Measurements from ENCODE around the gene ATG9B.

The ATG9B gene

GRCh38 chr7:150997817-150998216 lies 26.5 kb downstream of the ATG9B start:
- no peak for DNase-seq

DNA sequence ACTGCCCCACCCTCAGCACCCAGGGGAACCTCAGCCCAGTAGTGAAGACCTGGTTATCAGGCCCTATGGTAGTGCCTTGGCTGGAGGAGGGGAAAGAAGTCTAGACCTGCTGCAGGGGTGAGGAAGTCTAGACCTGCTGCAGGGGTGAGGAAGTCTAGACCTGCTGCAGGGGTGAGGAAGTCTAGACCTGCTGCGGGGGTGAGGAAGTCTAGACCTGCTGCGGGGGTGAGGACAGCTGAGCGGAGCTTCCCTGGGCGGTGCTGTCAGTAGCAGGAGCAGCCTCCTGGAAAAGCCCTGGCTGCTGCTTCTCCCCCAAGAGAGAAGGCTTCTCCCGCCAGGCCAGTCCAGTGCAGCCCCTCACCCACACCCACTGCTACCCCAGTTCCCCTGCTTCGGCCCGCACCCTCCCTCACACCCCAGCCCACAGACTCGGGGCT lies 27.2 kb downstream of the ATG9B start:
- DNase-seq, result no peak

DNA sequence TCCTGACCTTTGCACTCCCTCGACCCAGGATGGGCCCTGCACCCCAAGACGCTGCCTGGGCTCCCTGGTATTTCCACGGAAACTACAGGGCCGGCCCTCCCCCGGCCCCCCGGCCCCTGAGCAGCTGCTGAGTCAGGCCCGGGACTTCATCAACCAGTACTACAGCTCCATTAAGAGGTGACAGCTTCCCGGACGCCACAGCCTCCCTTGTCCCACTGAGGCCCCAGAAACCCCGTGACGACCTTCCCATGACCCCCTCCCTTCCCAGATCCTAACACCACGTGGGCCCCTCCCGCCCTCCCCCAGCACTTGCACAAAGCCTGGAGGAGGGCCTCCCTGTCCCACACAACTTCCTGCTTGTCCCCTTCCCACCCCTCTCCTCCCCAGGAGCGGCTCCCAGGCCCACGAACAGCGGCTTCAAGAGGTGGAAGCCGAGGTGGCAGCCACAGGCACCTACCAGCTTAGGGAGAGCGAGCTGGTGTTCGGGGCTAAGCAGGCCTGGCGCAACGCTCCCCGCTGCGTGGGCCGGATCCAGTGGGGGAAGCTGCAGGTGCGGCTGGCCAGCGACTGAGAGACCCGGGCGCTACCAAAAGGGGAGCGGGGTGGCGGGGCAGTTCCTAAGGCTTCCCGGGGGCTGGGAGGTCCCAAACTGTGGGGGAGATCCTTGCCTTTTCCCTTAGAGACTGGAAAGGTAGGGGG lies 27.8 kb downstream of the ATG9B start:
- DNase-seq, result no peak

DNA sequence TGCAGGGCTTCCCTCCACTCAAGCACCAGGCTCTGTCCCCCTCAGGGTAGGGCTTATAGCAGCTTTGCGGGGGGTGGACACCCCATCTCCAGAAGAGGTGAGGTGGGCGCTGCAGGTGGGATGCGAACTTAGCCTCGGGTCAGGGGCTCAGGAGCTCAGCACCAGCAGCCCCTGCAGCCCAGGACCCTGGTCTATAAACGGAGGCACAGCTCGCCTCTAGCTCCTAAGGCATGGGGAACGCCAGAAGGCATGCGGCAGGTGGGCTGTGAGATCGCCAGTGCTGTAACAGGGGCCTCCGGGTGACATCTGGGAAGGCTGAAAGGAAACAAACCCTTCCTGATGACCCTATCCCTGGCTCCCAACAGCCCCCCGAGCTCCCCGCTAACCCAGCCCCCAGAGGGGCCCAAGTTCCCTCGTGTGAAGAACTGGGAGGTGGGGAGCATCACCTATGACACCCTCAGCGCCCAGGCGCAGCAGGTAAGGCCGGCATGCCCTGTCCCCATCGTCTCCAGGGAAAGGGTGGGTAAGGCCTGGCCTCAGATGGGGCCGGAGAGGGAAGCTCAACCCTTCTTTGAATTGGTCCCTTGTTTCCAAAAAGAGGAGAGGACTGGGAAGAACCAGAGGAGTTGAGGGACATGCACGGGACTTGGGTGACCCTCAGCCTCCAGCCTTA lies 29.3 kb downstream of the ATG9B start:
- DNase-seq, result no peak

GRCh38 chr7:150994141-150994837 lies 30.0 kb downstream of the ATG9B start:
- no peak for DNase-seq

GRCh38 chr7:150993511-150993910 lies 30.8 kb downstream of the ATG9B start:
- DNase-seq, result no peak

GRCh38 chr7:150992833-150993302 lies 31.4 kb downstream of the ATG9B start:
- DNase-seq, result no peak

- no peak for DNase-seq
These were observed 32.1 kb downstream of the ATG9B start for GRCh38 chr7:150992051-150992640.

GRCh38 chr7:150990416-150991186 lies 33.7 kb downstream of the ATG9B start, which contains the start of gene NOS3:
Gene NOS3 (plus strand): TSS chr7:150991017. CDS start chr7:150993804, 2,787 bp downstream.
- no peak for DNase-seq

- DNase-seq, result no peak
These were observed 34.8 kb downstream of the ATG9B start for GRCh38 chr7:150989456-150989855.

- DNase-seq, result peak; percentile 43
These were observed 35.8 kb downstream of the ATG9B start for GRCh38 chr7:150988230-150989226.

- no peak for DNase-seq
These were observed 37.7 kb downstream of the ATG9B start for GRCh38 chr7:150986556-150986955.

- peak; percentile 30 for DNase-seq
These were observed 38.2 kb downstream of the ATG9B start for GRCh38 chr7:150986099-150986512.

DNA sequence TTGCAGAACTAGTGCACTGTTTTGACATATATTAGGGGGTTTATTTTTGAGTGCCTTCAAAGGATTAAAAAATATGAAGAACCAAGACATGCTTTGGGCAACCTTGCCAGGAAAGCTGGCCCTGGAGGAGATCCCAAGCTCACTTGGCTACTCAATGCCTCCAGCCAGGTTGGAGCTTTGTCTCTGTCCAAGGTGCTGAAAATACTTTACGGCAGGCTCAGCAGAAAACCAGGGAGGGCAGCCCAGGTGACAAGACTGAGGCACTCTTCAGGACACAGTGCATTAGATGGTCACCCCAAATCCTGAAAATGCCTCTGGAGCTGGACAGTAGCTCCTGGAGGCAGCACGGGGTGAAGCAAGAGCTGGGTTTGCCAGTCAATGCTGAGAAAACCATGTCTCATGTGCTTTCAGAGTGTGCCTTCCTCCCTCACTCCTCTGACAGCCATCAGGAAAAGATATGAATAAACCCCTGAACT lies 40.4 kb downstream of the ATG9B start:
- peak; percentile 38 for DNase-seq

GRCh38 chr7:150982351-150982750 lies 41.9 kb downstream of the ATG9B start:
- DNase-seq, result no peak

DNA sequence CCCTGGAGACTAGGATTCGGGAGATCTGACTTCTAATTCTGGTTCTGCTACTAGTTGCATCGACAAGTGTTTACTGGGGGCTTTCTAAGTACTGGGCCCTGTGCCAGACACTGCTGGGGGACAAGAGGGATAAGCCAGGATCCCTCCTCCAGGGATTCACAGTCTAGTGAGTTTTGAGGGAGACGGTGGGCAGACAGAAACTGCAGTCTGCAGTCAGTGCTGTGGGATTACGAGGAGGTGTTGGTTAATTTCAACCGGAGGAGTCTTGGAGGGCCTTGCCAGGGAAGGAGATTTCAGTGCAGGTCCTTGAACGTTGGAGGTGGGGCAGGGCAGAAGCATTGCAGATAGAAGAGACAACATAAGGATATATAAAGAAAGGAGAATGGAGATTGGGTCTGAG lies 42.6 kb downstream of the ATG9B start:
- no peak for DNase-seq

GRCh38 chr7:150980663-150981062 lies 43.6 kb downstream of the ATG9B start:
- no peak for DNase-seq

GRCh38 chr7:150979713-150980390 lies 44.4 kb downstream of the ATG9B start:
- no peak for DNase-seq

- no peak for DNase-seq
These were observed 46.0 kb downstream of the ATG9B start, which contains the start of gene KCNH2 for GRCh38 chr7:150978126-150978789. Gene KCNH2 (minus strand): TSS chr7:150978321. CDS start chr7:150977913, 408 bp downstream.
